Ureter (tissue), 1 donor: ENCODE measurements around the gene MXD1. TPM values are rescaled to one million over a fixed set of nuclear protein-coding genes. Genes with fewer than 3 reads are reported as not detected.
A peak's percentile ranks its signal among the peaks of the same experiment; 100 is the strongest.
"Not testable (repeated sequence)": the region's sequence is repeated elsewhere in the genome, so short reads cannot be mapped to it uniquely, and the experiment has no call there.

Experiments used
- DNase-seq: peaks from one replicate; pipeline ENCODE4 v3.0.0-alpha.2; 2020; ENCODE audit warnings: low spot score
- total RNA-seq: library from RNA; stranded (reverse); gene quantifications from one replicate; pipeline ENCODE4 v1.2.4, GENCODE V29; 2023
- donor health status: DM: yes; HTN: yes; CAD: no.

Gene MXD1, protein sequence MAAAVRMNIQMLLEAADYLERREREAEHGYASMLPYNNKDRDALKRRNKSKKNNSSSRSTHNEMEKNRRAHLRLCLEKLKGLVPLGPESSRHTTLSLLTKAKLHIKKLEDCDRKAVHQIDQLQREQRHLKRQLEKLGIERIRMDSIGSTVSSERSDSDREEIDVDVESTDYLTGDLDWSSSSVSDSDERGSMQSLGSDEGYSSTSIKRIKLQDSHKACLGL
- total RNA-seq: 11.8 TPM

DNA sequence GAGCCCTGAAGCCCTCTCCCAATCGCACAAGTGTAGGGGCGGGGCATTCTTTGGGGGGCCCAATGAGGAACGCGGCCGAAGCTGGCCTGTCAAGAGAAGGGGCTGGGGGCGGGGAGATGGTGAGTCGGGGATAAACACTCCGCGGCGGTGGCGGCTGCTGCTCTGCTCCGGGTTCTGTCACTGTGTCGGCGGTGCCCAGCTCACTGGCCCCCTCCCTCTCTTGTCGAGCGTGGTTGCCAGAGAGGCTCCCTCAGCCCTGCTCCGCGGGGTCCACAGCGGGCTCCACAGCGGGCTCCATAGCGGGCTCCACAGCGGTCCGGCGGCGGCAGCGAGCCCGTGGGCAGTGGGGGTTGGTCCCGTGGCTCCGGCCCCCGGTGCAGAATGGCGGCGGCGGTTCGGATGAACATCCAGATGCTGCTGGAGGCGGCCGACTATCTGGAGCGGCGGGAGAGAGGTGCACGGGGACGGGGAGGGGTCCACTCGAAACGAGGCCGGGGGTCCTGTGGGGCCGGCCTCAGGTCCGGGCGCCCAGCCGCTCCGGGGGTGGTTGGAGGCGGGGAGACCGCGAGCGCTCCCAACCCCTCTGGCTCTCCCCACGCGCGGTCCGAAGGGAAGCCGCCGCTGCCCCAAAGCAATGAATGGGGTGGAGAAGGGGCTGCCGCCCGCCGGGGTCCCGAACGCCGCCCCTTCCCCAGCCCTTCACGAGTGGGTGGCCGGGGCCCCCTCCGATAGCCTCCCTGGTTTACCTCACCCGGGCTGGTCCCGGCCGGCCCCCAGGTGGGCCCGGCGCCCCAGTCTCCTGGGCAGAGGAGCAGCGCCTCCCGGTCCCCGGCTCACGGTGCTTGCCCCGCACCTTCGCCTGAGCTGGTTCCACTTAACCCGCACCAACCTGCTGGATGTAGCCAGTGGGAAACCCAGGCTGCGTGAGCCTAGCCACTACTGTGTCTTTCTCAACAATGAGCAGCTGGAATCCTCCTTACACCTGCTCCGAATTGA, at the start of gene MXD1:
MXD1 (plus strand) TSS at position 160 of the 996 bp plus-strand sequence; CDS start at position 382, 222 bp downstream.
- DNase-seq: no peak

- DNase-seq: no peak
Observed at GRCh38 chr2:69888451-69888850, 26.5 kb upstream of the MXD1 start.

DNA sequence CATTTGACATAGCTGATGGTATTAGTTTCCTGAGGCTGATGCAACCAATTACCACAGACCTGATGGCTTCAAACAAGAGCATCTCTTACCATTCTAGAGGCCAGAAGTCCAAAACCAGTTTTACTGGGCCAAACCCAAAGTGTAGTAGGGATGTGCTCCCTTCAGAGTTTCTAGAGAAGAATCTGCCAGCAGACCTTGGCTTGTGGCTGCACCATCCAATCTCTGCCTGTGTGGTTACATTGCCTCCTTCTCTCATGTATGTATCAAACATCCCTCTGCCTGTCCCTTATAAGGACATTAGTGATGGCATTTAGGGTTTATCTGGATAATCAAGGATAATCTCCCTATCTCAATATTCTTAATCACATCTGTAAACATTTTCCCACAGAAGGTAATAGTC, 25.6 kb upstream of the MXD1 start:
- no peak for DNase-seq

- no peak for DNase-seq
Observed at GRCh38 chr2:69890881-69891280, 24.0 kb upstream of the MXD1 start.

DNA sequence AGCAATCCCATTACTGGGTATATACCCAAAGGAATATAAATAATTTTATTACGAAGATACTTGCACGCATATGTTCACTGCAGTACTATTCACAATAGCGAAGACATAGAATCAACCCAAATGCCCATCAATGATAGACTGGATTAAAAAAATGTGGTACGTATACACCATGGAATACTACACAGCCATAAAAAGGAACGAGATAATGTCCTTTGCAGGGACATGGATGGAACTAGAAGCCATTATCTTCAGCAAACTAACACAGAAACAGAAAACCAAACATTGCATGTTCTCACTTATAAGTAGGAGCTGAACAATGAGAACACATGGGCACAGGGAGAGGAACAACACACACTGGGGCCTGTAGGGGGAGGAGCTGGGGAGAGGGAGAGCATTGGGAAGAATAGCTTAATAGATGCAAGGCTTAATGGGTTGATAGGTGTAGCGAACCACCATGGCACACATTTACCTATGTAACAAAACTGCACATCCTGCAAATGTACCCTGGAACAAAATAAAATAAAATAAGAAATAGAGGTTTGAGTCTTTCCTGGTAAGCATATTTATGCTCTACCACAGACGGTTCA, 22.0 kb upstream of the MXD1 start:
- DNase-seq: not testable (repeated sequence)

DNA sequence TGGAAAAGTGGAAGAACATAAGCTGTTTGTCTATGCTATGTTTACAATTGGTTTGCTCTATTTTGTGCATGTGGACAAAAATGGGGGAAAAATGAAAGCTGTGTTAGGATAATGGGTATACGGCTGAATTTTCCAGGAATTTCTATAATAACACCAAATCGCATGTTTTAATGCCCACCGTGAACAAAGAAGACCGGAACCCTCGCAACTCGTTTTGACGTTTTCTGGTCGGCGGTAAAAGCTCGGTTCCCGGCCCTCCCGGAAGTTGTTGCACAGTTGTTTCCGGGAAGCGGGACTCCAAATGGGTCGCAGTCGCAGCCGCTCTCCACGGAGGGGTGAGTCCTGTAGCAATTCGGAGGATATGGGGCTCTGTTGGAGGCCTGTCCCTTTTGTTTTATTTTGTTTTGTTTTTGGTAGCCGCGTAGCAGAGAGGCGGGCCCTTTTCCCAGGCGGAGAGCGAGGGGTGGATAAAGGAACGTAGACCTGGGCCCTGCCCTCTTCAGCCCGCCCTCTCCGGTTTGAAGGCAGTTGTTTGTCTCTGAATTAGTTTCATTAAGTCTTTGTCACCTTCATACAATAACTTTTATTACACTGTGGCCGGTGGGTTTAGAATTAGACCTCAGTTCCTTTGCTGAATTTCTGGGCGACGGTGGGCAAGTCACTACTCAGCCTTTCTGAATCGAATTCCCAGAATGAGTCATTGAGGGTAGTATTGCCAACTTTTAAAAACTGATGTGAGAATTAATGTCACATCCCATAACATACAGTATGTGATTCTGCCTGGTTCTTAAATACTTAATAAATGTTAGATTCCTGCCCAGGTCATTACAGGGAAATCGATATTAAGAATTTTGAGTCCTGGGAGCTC, 21.0 kb upstream of the MXD1 start, which contains the start of gene SNRNP27:
SNRNP27 (plus strand) TSS at position 273 of the 868 bp plus-strand sequence; CDS start at position 302, 29 bp downstream.
- peak; percentile 86 for DNase-seq

DNA sequence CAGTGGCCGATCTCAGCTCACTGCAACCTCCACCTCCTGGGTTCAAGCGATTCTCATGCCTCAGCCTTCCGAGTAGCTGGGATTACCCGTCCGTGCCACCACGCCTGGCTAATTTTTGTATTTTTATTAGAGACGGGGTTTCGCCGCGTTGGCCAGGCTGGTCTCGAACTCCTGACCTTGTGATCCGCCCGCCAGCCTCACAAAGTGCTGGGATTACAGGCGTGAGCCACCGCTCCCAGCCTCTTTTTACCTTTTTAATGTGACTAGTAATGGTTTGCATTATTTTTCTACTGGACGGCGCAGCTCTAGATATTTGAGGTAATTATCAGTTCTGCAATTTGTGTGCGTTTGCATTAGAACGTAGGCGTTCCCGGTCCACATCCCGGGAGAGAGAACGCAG, 20.2 kb upstream of the MXD1 start:
- DNase-seq: not testable (repeated sequence)

GRCh38 chr2:69902213-69902922, 12.5 kb upstream of the MXD1 start:
- DNase-seq: no peak

GRCh38 chr2:69907216-69907615, 7.7 kb upstream of the MXD1 start:
- no peak for DNase-seq

DNA sequence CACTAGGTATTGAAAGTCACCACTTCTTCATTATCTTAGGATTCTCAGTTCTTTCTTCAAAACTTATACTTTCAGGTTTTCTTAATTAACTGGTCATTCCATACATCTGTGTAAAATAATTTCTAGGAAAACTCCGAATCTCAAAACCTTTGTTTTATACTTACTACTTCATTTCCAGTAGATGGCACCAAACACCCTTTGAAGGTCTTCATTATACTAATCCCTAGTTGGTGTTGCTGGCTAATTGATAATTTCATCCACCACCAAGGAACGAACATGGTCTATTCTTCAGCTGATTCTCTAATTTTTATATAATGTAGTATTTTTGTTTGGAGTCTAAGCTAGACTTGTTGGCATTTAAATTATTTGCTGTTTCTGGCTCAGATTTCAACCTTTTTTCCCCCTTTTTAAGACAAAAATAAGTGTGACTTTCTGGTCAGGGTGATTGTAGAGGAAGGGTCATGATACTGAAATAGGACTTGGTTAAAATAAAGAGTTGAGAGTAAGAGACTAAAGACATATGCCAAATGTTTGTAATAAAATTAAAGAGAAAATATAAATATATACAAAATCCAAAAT, 2.8 kb upstream of the MXD1 start:
- DNase-seq: no peak

GRCh38 chr2:69914164-69914949, 552 bp upstream of the MXD1 start:
- peak; percentile 100 for DNase-seq

DNA sequence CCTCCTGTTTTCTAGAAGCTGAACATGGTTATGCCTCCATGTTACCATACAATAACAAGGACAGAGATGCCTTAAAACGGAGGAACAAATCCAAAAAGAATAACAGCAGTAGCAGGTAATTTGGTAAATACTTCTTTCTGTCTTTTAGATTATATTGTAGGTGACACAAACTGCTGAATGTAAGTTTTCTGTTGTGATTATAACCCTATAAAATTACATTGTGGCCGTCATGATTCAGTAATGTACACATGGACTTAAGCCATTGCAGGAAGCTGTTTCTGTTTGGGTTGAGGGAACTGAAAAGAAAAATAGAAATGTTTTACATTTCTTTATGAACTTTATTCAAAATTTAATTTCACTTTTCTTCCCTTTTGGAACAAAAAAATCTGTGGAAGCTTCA, 1.2 kb downstream of the MXD1 start:
- no peak for DNase-seq

GRCh38 chr2:69917852-69918251, 2.9 kb downstream of the MXD1 start:
- no peak for DNase-seq

- DNase-seq: no peak
Observed at GRCh38 chr2:69918401-69918800, 3.5 kb downstream of the MXD1 start.

DNA sequence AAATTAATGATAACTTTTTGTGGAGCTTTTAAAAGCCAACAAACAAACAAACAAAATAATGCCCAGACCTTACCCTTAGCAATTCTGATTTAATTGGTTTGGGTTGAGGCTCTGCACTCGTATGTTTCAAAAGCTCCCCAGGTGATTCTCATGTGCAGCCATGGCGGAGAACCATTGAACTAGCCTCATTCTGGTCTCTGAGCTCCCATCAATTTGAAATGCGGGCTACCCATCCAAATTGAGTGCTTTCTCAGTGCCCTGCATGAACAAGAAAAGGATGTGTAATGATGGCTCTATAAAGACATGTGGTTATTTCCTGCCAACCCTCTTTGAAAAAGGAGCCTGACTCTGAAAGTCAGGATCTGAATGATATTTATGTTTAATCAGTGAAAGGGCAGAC, 8.2 kb downstream of the MXD1 start:
- DNase-seq: no peak

DNA sequence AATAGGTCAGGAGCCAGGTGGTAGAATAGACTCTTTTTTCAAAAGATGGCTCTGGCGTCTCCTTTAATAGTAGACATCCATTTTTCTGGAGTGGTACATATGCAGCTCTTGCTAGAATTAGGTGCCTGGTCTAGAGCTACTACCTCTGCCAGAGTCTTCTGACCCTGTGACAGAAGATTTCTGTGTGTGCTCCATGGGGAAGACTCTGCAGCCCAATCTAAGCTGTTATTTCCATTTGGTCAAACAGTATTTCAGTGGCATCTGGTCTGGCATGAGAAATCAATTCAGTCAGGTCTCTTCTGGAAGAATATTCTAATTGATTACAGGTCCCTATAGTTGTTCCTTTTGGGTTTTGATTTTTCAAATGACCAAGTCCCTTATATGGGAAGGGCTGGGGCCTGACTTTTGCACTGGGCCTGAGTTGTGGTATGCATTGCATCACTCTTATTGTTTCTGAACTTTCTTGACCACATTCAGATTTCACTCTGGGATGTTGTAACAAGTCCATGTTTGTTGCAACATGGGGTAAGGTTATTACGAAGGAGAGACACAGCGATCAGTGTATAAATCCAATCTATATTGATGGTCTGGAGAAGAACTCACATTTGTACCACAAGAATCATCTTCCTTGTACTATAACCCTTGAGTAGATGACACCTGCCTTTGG, 12.1 kb downstream of the MXD1 start:
- DNase-seq: no peak

DNA sequence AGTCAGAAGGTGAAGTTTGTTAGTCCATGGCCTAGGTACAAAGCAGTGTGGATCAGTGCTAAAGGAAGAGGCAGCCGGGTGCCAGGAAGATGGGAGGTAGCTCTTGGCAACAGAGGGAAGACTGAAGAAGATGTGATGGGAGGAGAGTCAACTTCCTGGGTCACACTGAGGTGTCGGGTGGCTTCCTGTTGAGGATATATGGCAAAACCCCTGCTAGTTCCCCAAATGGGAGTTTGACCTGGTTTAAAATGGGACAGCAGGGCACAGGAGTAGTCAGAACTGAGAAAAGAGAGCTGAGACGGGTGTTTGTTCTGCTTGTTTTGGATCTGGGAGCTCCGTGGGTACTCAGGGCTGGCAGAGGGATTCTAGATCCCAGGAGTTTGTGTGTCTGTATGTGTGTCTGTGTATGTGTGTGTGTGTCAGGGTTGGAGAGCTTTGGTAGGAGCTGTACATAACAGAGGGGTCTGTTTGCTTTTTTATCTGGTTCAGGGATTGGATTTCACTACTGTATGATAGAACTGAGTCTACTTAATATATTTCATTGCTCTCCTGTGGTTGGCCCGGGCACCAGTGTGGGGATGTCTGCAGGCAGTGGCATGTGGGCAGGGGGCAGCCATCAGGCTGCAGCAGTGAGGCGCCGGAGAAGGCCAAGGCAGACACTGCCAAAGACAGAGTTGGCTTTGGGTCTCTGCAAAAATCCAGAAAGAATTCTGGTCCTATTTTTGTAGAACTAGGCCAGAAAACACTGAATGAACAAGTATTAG, 17.1 kb downstream of the MXD1 start:
- DNase-seq: no peak

DNA sequence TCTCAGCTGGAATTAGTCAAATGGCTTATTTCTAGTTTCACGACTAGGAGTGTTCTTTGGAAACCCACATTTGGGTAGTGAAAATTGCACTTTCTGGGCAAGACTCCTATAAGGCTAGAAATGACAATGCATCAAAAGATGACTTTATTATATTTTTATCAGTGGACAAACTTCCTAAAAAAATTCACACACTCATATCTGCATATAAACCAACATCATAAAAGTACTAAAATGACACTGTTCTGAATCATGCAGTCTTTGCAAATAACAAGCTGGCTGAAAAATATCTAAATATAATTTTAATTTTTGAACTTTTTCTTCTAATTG, 17.6 kb downstream of the MXD1 start:
- no peak for DNase-seq
